HG03565 (cell line): ENCODE data around the gene SERINC1.

Experiments used
- ATAC-seq: cut with Tn5 transposase; IDR thresholded peaks from one replicate; pipeline ENCODE4 v1.9.1; 2021; ENCODE audit warnings: mild to moderate bottlenecking, moderate library complexity; ENCODE audit not compliant: unreplicated experiment

Gene SERINC1

GRCh38 chr6:122438975-122439374 lies 32.6 kb downstream of the SERINC1 start:
- ATAC-seq: no peak

- peak; percentile 86 for ATAC-seq
Observed at GRCh38 chr6:122432816-122433215, 38.8 kb downstream of the SERINC1 start.

GRCh38 chr6:122431780-122432179 lies 39.8 kb downstream of the SERINC1 start:
- no peak for ATAC-seq

- ATAC-seq: no peak
Observed at GRCh38 chr6:122429323-122429722, 42.3 kb downstream of the SERINC1 start.

- no peak for ATAC-seq
Observed at GRCh38 chr6:122428781-122429180, 42.8 kb downstream of the SERINC1 start.

GRCh38 chr6:122426597-122426996 lies 45.0 kb downstream of the SERINC1 start:
- ATAC-seq: no peak

GRCh38 chr6:122423734-122424133 lies 47.9 kb downstream of the SERINC1 start:
- ATAC-seq: no peak

- ATAC-seq: peak; percentile 95
Observed at GRCh38 chr6:122422614-122423267, 48.9 kb downstream of the SERINC1 start.

GRCh38 chr6:122422003-122422402 lies 49.6 kb downstream of the SERINC1 start:
- no peak for ATAC-seq

- no peak for ATAC-seq
Observed at GRCh38 chr6:122416825-122417224, 54.8 kb downstream of the SERINC1 start.

GRCh38 chr6:122412001-122412400 lies 59.6 kb downstream of the SERINC1 start:
- no peak for ATAC-seq

GRCh38 chr6:122408702-122409458 lies 62.7 kb downstream of the SERINC1 start:
- no peak for ATAC-seq

GRCh38 chr6:122408240-122408639 lies 63.4 kb downstream of the SERINC1 start:
- ATAC-seq: no peak

- ATAC-seq: no peak
Observed at GRCh38 chr6:122407712-122408111, 63.9 kb downstream of the SERINC1 start.

GRCh38 chr6:122406187-122406586 lies 65.4 kb downstream of the SERINC1 start:
- ATAC-seq: no peak

- ATAC-seq: no peak
Observed at GRCh38 chr6:122405417-122405816, 66.2 kb downstream of the SERINC1 start.

- no peak for ATAC-seq
Observed at GRCh38 chr6:122404444-122404843, 67.2 kb downstream of the SERINC1 start.

- ATAC-seq: no peak
Observed at GRCh38 chr6:122401104-122401503, 70.5 kb downstream of the SERINC1 start.

GRCh38 chr6:122400462-122401089 lies 71.0 kb downstream of the SERINC1 start:
- ATAC-seq: no peak

GRCh38 chr6:122400121-122400450 lies 71.5 kb downstream of the SERINC1 start:
- peak; percentile 1 for ATAC-seq

GRCh38 chr6:122399348-122400120 lies 72.1 kb downstream of the SERINC1 start, which contains the start of gene HSF2:
Gene HSF2, plus strand, starts transcription at chr6:122399652. Its CDS starts 86 bp downstream, at chr6:122399738.
- ATAC-seq: peak; percentile 97
